Ishikawa (cell line): ENCODE results near the gene CELSR1.

Experiments used
- CEBPB ChIP-seq: IDR thresholded peaks from 2 replicates; pipeline ENCODE4 v1.6.1; 2012
- CREB1 ChIP-seq: IDR thresholded peaks from 2 replicates; pipeline ENCODE4 v1.6.1; 2012; ENCODE audit warnings: low read depth
- EGR1 ChIP-seq: IDR thresholded peaks from 2 replicates; pipeline ENCODE4 v1.6.1; 2012
- EP300 ChIP-seq: IDR thresholded peaks from 2 replicates; pipeline ENCODE4 v1.6.1; 2012; ENCODE audit warnings: borderline replicate concordance
- FOXM1 ChIP-seq: IDR thresholded peaks from 2 replicates; pipeline ENCODE4 v1.6.1; 2012; ENCODE audit warnings: low read depth, borderline replicate concordance
- NFIC ChIP-seq: IDR thresholded peaks from 2 replicates; pipeline ENCODE4 v1.6.1; 2012
- RAD21 ChIP-seq: IDR thresholded peaks from 2 replicates; pipeline ENCODE4 v1.6.1; 2012; ENCODE audit warnings: low read depth
- REST ChIP-seq: IDR thresholded peaks from 2 replicates; pipeline ENCODE4 v1.6.1; 2012; ENCODE audit warnings: low read depth, mild to moderate bottlenecking
- TAF1 ChIP-seq: IDR thresholded peaks from 2 replicates; pipeline ENCODE4 v1.6.1; 2012; ENCODE audit warnings: low read depth, mild to moderate bottlenecking
- TCF12 ChIP-seq: IDR thresholded peaks from 2 replicates; pipeline ENCODE4 v1.6.1; 2012; ENCODE audit warnings: low read depth
- TEAD4 ChIP-seq: IDR thresholded peaks from 2 replicates; pipeline ENCODE4 v1.6.1; 2012
- YY1 ChIP-seq: IDR thresholded peaks from 2 replicates; pipeline ENCODE4 v1.6.1; 2012; ENCODE audit warnings: low read depth
- ZBTB7A ChIP-seq: IDR thresholded peaks from 2 replicates; pipeline ENCODE4 v1.6.1; 2012; ENCODE audit warnings: low read depth
- TF ChIP-seq, protein P1 (sequence below): IDR thresholded peaks from 2 replicates; pipeline ENCODE4 v1.6.1; 2012
- TF ChIP-seq, protein P2 (sequence below): IDR thresholded peaks from 2 replicates; pipeline ENCODE4 v1.6.1; 2012

The CELSR1 gene

DNA sequence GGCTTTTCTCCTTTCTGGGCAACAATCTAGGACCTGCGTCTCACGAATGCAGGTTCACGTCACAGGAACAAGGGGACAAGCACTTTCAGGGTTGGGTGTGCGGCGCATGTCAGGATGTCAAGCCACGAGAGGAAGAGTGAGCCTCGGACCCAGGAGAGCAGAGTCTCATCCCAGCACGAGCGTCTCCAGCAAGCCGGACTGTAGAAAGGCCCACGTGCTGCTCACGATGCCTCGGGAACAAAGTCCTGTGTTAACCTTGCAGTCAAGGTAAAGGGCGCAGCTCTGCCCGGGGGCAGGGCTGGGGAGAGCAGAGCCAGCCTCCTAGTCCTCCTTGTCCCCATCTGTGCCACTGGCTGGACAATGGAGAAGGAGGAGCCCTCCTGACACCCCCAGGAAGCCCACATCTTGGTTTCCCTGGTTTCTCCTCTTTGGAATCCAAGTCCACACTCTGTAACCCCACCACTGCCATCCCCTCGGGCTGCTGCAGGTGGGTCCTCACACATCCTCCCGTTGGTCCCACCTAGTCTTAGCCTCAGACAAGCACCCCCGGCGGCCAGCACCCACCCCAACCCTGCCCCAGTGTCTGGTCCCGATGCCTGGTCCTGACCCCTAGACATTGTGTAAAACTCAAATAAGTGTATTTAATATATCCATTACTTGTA lies 63.4 kb downstream of the CELSR1 start:
- TF ChIP-seq EGR1 (no peak), NFIC (no peak), ZBTB7A (no peak), EP300 (no peak), RAD21 (no peak)
- TF ChIP-seq, protein P1, sequence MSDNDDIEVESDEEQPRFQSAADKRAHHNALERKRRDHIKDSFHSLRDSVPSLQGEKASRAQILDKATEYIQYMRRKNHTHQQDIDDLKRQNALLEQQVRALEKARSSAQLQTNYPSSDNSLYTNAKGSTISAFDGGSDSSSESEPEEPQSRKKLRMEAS: no peak

DNA sequence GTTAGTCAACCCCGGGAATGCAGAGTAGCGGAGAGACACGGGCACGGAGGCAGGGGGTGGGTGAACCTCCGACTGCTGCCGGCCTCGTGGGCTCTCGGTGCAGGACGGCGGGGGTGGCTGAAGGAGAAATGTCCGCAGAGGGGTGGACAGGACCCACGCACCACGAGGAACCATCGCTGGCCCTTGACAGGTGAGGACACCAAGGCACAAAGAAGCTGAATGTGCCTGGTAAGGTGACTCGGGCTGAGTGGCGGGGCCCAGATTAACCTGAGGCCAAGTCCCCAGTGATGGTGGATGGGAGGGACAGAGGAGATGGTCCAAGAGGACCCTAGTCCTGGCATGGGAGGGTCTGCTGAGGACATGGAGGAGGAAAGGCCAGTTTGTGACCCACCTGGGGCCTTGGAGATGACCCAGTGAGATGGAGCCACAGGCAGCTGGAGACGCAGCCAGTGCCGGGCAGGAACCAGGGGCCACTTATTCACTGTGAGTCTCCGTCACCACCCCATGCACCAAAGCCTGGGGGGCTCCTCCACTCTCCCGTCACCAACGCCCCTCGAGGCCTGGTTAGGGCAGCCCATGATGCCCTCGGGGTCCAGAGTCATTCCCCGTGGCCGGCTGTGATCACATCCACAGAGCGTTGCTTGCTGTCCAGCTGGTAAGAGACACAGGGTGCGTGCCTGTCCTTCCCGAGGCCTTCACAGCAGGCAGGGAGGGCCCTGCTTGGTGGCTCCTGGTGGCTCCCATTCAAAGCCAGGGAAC lies 64.2 kb downstream of the CELSR1 start:
- TF ChIP-seq REST (no peak), CEBPB (no peak), CREB1 (no peak), FOXM1 (no peak), TEAD4 (no peak), ZBTB7A (no peak), YY1 (no peak), EP300 (no peak), NFIC (no peak), EGR1 (no peak), TAF1 (no peak), TCF12 (no peak), RAD21 (no peak)
- TF ChIP-seq, protein P1: no peak
- TF ChIP-seq, protein P2, sequence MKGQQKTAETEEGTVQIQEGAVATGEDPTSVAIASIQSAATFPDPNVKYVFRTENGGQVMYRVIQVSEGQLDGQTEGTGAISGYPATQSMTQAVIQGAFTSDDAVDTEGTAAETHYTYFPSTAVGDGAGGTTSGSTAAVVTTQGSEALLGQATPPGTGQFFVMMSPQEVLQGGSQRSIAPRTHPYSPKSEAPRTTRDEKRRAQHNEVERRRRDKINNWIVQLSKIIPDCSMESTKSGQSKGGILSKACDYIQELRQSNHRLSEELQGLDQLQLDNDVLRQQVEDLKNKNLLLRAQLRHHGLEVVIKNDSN: no peak

DNA sequence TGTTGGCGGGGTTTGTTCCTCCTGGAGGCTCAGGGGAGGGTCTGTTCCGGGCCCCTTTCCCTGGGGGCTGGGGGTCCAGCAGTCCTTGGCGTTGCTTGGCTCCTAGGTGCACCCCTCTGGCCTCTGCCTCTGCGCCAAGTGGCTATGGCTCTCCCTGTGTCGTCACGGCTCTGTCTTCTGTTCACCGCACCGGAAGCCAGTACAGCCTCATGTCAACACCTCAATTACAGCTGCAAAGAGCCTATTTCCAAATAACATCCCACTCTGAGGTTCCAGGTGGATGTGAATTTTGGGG lies 64.8 kb downstream of the CELSR1 start:
- no peak for TF ChIP-seq EGR1
- TF ChIP-seq FOXM1: no peak
- TF ChIP-seq TAF1: no peak
- TF ChIP-seq EP300: no peak
- TF ChIP-seq, protein P2: no peak

- TF ChIP-seq TAF1 (no peak), ZBTB7A (no peak), REST (no peak), CREB1 (no peak), TCF12 (no peak), TEAD4 (no peak), EP300 (no peak), FOXM1 (no peak), NFIC (no peak), CEBPB (no peak), YY1 (no peak), RAD21 (no peak), EGR1 (no peak)
- TF ChIP-seq, protein P1: no peak
- TF ChIP-seq, protein P2: no peak
These were observed 65.3 kb downstream of the CELSR1 start for GRCh38 chr22:46471901-46472721.

- TF ChIP-seq RAD21 (no peak), EP300 (no peak), EGR1 (no peak), YY1 (no peak), REST (no peak), NFIC (no peak), ZBTB7A (no peak), CEBPB (no peak), TCF12 (no peak), TAF1 (no peak), TEAD4 (no peak)
- TF ChIP-seq, protein P1: no peak
- TF ChIP-seq, protein P2: no peak
These were observed 67.7 kb downstream of the CELSR1 start for GRCh38 chr22:46469711-46470110.
